ENCODE measurements around the gene NEU1. TPM values are rescaled to one million over a fixed set of nuclear protein-coding genes. Genes with fewer than 3 reads are reported as not detected.
"Not testable (repeated sequence)": the region's sequence is repeated elsewhere in the genome, so short reads cannot be mapped to it uniquely, and the experiment has no call there.

Gene NEU1
- total RNA-seq = 10 to 100 TPM; 11.3 to 60.7 (median 25.0) TPM
- 10 to 100 TPM; 16.3 to 29.0 (median 22.2) TPM for polyA plus RNA-seq
- long read RNA-seq, donor 1, transcript NEU1-206 (6 exons, 2,045 nt) = major isoform, 11 of 13 reads
- long read RNA-seq, donor 1, partial matches to known transcripts = 0 of 13 reads
- long read RNA-seq, donor 1, other reads (novel, unspliced or antisense) = 0 of 13 reads
- long read RNA-seq, donor 2, transcript NEU1-206 (6 exons, 2,045 nt) = major isoform, 17 of 29 reads
- long read RNA-seq, donor 2, partial matches to known transcripts = 12 of 29 reads
- long read RNA-seq, donor 2, other reads (novel, unspliced or antisense) = 0 of 29 reads
- long read RNA-seq, donor 3, transcript NEU1-206 (6 exons, 2,045 nt) = major isoform, 6 of 6 reads
- long read RNA-seq, donor 3, partial matches to known transcripts = 0 of 6 reads
- long read RNA-seq, donor 3, other reads (novel, unspliced or antisense) = 0 of 6 reads
- long read RNA-seq, donor 4 = 0 reads
- long read RNA-seq, donor 5, partial matches to known transcripts = 0 of 4 reads
- long read RNA-seq, donor 5, other reads (novel, unspliced or antisense) = 0 of 4 reads
- long read RNA-seq, donor 6, transcript NEU1-206 (6 exons, 2,045 nt) = major isoform, 23 of 34 reads
- long read RNA-seq, donor 6, partial matches to known transcripts = 10 of 34 reads
- long read RNA-seq, donor 6, other reads (novel, unspliced or antisense) = 0 of 34 reads
- long read RNA-seq, donor 7, transcript NEU1-206 (6 exons, 2,045 nt) = major isoform, 10 of 11 reads
- long read RNA-seq, donor 7, partial matches to known transcripts = 0 of 11 reads
- long read RNA-seq, donor 7, other reads (novel, unspliced or antisense) = 0 of 11 reads
- long read RNA-seq, donor 8, full-length matches to known transcripts = 8 of 8 reads
- long read RNA-seq, donor 8, partial matches to known transcripts = 0 of 8 reads
- long read RNA-seq, donor 8, other reads (novel, unspliced or antisense) = 0 of 8 reads
- long read RNA-seq, donor 9, full-length matches to known transcripts = 6 of 6 reads
- long read RNA-seq, donor 9, partial matches to known transcripts = 0 of 6 reads
- long read RNA-seq, donor 9, other reads (novel, unspliced or antisense) = 0 of 6 reads
- long read RNA-seq, donor 10, transcript NEU1-206 (6 exons, 2,045 nt) = major isoform, 7 of 7 reads
- long read RNA-seq, donor 10, partial matches to known transcripts = 0 of 7 reads
- long read RNA-seq, donor 10, other reads (novel, unspliced or antisense) = 0 of 7 reads

- 0 to 2% (median 1%) methylated on average over 51 to 64 of the region's 64 CpGs for WGBS, 5 donors
- Histone ChIP-seq H3K4me3 (peak within 1 kb of the TSS; percentile 60 to 84 (median 74)), H3K4me1 (peaks cover 17 to 54% (median 36%) of the 10 kb centered on the region in 4 donors), H3K9me3 (no peaks in the 10 kb centered on the region), H3K36me3 (peaks cover 28 to 61% (median 36%) of the 10 kb centered on the region in 4 donors), H3K27ac (peak within 1 kb of the TSS; percentile 88 to 93 (median 90)), H3K27me3 (no peaks in the 10 kb centered on the region)
- no peak for TF ChIP-seq EP300 (IDR thresholded peaks at IDR 0.05)
- TF ChIP-seq POLR2AphosphoS5 (IDR thresholded peaks at IDR 0.05) = peak; percentile 89 to 98 (median 96)
- peak in 2 of 4 donors; percentile 73 to 94 for TF ChIP-seq POLR2A (IDR thresholded peaks at IDR 0.05)
- peak in 1 of 7 experiments; percentile 8 for TF ChIP-seq CTCF (IDR thresholded peaks at IDR 0.05)
- intact Hi-C loops (cut with DNase I; ENCODE audit: low total_unique reads) = no loop called here
- DNase-seq = peak; percentile 99 to 100
Measured at GRCh38 chr6:31862344-31863235, at the start of gene NEU1. Gene NEU1 (minus strand): TSS chr6:31862821. CDS start chr6:31862776, 45 bp downstream.

GRCh38 chr6:31911826-31912585, 49.4 kb upstream of the NEU1 start:
- Histone ChIP-seq H3K27ac (no peak overlapping the region), H3K9me3 (no peaks in the 10 kb centered on the region), H3K4me1 (peaks cover 0 to 20% (median 6%) of the 10 kb centered on the region in 4 donors), H3K36me3 (no peaks in the 10 kb centered on the region), H3K27me3 (no peaks in the 10 kb centered on the region), H3K4me3 (no peak overlapping the region)
- 74 to 84% (median 79%) methylated on average over 11 of the region's 11 CpGs for WGBS, 5 donors
- DNase-seq = no peak
- intact Hi-C loops (cut with DNase I; ENCODE audit: low total_unique reads) = no loop called here
- no peak for TF ChIP-seq EP300 (IDR thresholded peaks at IDR 0.05)
- no peak for TF ChIP-seq CTCF (IDR thresholded peaks at IDR 0.05)
- no peak for TF ChIP-seq POLR2A (IDR thresholded peaks at IDR 0.05)
- TF ChIP-seq POLR2AphosphoS5 (IDR thresholded peaks at IDR 0.05) = no peak

- H3K27me3 ChIP-seq, H3K27ac ChIP-seq, H3K36me3 ChIP-seq, H3K4me3 ChIP-seq, DNase-seq, H3K9me3 ChIP-seq: not testable (repeated sequence)
- WGBS, 5 donors = 65 to 86% (median 79%) methylated on average over 7 of the region's 7 CpGs
- peaks cover 0 to 20% (median 6%) of the 10 kb centered on the region in 4 donors for H3K4me1 ChIP-seq
- intact Hi-C loops (cut with DNase I; ENCODE audit: low total_unique reads) = loop anchor here (5.0 kb wide), 1 partner anchor 43 kb away; no protein-coding TSS in a partner anchor
Measured at GRCh38 chr6:31909298-31909697, 46.7 kb upstream of the NEU1 start.
